GM19468 (cell line): ENCODE measurements around the gene PRIM2.
"Not testable (repeated sequence)": the region's sequence is repeated elsewhere in the genome, so short reads cannot be mapped to it uniquely, and the experiment has no call there.

Experiments used
- ATAC-seq: cut with Tn5 transposase; IDR thresholded peaks from one replicate; pipeline ENCODE4 v1.9.1; 2021; ENCODE audit warnings: mild to moderate bottlenecking, moderate library complexity, moderate number of reproducible peaks; ENCODE audit not compliant: unreplicated experiment; ENCODE audit errors: extremely low read depth

The PRIM2 gene

DNA sequence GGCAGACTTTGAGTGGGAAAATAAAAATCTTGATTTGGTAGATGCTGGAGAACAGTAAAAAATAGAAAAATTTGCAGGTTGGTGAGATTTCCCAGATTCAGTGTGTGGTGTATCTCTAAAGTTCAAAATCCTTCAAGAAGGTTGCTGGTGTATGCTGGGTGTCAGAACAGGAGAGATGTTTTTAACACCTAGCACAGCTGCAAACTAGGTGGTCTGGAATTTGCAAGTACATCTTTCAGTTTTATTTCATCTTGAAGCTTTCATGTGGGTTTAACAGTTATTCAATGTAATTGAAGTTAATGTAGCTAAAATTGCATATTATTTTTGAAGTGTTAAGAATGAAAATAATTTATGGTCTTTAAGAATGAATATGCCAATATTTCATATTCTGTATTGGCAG is 40.9 kb downstream of the PRIM2 start:
- not testable (repeated sequence) for ATAC-seq

DNA sequence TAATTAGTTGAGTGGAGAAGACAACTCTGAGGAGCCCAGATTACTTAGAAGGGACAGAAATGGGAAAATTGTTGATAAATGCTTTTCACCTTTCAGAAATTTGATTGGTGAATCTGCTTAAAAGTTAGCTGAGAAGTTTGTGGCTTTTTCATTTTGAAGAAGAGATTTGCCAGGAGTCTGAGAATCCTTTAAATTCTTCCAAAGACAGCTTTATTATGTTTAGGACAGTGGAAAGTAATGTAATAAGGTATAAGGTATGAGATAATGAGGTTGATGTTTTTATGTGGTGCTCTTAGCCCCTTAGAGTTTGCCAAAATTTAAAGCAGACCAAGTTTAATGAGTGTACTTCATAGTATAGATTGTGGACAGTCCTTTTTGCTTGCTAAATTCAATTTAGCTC is 42.3 kb downstream of the PRIM2 start:
- not testable (repeated sequence) for ATAC-seq

DNA sequence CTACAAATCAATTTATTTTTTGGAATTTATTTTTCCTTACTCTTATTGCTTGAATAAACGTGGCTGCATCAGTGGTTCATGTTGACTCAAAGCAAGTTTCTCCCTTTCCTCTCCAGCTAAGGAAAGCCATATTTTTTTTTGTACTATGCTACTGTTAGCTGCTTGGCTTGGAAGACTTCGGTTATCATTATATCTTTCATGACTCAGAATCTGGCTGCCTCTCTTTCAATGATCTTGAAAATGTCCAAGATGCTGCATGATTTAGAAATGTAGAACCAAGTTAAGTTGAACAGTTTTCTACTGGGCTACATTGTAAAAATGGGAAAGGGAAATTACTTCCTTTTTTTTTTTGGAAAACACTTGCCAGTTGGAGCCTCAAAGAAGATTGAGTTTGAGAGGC is 44.9 kb downstream of the PRIM2 start:
- not testable (repeated sequence) for ATAC-seq

DNA sequence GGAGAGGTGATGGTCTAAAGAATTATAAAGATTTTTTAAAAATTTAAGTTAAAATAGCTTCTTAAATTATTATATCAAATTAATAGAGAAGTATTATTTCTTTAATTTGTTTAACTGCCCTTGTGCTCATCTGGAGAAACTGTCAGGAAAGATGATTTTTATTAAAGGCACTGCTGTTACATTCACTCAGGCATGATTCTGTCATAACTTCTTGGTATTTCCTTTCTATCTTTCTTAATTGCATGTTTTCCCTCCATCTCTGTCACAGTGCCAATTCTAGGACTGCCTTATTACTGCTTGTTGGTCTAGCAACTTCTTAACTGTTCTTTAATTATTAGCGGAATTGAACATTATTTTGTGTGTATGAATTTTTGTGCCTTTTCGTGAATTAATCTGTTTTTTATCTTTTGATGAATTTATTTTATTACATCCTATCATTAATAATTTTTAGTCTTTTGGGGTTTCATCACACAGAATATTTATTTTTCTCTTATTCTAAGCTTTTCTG is 47.7 kb downstream of the PRIM2 start:
- not testable (repeated sequence) for ATAC-seq

DNA sequence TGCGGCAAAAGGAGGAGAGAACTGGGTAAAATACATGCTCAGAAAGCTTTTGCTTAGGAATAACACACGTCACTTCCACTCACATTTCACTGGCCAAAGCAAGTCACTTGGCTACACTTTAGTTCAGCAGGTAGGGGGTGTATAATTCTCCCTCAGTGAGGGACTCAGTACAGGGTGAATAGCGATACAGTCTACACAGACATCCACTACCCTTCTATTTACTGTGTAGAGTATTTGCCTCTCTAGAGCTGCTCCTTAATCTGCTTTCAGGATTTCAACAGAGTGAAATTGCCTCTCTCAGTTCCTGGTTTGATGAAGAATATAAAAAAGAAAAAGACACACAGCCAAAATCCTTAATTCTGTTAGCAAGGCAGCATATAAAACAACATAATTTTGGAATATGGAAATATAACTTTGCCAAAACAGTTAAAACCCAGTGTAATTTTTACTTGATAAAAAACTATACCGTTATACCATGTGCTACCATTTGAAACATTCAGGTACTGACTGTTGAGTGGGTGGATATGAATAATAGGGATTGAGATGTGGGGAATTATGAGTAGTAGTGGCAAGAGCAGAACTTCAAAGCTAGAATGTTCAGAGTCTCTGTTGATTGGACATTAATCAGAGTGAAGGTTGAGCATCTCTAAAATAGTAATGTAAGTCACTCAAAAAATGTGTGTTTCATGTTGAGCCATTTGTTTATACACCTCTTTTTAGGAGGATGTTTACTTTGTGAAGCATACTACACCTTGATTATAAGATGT is 51.7 kb downstream of the PRIM2 start:
- ATAC-seq: not testable (repeated sequence)

DNA sequence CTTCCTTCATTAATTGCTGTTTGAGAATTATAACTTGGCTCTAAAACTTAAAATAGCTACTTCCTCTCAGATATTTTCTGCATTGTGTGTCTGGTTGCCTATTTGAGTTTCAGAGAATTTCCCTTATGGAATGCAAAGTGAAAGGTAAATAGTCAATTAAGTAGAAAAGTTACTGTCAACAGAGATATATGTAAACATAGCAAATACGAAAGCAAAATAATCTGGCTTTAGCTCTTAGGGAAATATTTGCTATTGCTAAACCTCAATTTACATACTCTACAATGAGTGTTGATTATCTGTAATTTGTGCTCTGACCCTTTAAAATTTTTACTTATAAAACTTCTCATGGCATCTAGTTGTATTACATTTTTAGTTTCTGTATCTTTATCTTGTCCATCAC is 54.3 kb downstream of the PRIM2 start:
- not testable (repeated sequence) for ATAC-seq

DNA sequence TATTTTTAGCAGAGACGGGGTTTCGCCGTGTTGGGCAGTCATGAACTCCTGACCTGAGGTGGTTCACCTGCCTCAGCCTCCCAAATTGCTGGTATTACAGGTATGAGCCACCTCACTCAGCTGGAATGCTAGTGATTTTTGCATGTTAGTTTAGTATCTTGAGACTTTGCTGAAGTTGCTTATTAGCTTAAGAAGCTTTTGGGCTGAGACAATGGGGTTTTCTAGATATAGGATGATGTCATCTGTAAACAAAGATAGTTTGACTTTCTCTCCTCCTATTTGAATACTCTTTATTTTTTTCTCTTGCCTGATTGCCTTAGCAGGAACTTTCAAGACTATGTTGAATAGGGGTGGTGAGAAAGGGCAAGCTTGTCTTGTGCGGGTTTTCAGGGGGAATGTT is 57.3 kb downstream of the PRIM2 start:
- not testable (repeated sequence) for ATAC-seq

DNA sequence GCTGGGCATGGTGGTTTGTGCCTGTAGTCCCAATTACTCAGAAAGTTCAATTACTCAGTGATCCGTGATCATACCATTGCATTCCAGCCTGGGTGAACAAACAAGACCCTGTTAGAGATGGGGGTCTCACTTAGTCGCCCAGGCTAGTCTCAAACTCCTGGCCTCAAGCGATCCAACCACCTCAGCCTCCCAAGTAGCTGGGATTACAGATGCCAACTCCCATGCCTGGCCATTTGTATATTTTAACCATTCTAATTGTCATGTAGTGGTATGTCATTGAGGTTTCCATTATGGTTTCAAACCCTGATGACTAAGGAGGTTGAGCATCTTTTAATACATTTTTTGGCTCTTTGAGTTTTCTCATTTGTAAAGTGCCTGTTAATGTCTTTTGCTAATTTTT is 58.7 kb downstream of the PRIM2 start:
- ATAC-seq: not testable (repeated sequence)

DNA sequence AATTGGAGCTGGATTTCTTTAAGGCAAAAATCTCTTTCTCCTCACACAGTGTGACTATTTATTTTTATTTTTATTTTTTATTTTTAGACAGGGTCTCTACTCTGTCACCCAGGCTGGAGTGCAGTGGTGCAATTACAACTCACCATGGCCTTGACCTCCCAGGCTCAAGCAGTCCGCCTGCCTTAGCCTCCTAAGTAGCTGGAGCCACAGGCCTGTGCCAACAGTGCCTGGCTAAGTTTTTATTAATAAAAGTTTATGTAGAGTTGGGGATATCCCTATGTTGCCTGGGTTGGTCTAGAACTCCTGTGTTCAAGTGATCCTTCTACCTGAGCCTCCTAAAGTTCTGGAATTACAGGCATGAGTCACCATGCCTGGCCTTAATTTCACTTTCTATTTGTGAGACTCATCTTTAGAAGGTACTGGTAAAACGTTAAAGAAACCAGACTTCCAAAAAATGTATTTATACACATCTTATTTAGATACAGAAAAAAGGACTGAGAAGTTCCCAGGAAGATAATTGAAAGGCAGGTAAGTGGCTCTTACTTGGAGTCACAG is 71.7 kb downstream of the PRIM2 start:
- ATAC-seq: not testable (repeated sequence)

DNA sequence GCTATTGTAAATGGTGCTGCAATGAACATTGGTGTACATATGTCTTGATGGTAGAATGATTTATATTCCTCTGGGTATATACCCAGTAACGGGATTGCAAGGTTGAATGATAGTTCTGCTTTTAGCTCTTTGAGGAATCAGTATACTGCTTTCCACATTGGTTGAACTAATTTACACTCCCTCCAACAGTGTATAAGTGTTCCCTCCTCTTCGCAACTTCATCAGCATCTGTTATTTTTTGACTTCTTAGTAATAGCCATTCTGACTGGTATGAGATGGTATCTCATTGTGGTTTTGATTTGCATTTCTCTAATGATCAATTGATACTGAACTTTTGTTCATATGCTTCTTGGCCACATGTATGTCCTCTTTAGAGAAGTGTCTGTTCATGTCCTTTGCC is 73.4 kb downstream of the PRIM2 start:
- not testable (repeated sequence) for ATAC-seq

DNA sequence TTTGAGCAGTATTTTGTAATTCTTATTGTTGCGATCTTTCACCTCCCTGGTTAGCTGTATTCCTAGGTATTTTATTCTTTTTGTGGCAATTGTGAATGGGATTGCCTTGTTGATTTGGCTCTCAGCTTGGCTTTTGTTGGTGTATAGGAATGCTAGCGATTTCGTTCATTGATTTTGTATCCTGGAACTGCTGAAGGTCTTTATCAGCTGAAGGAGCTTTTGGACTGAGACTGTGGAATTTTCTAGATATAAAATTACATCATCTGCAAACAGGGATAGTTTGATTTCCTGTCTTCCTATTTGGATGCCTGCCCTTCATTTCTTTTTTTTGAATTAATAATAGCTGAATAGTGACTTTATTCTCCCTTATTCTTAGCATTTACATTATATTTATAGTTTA is 74.6 kb downstream of the PRIM2 start:
- not testable (repeated sequence) for ATAC-seq

DNA sequence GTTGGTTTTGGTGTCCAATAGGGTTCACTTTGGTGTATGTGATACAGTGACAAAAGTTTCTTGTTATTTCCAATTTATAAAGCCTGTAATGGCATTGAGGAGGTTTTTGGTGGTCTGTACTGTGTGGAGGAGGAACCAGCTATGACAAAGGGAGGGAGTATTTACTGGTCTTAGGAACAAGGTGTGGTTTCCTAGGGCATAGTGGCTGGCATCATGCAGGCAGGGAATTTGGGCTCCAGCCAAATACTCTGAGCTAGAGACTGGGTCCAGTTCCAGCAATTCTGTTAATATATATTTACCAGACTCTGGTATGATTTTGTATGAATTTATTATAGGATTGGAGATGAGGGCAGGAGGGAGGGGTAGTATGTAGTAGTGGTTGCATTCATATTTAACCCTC is 101.9 kb downstream of the PRIM2 start:
- ATAC-seq: not testable (repeated sequence)

DNA sequence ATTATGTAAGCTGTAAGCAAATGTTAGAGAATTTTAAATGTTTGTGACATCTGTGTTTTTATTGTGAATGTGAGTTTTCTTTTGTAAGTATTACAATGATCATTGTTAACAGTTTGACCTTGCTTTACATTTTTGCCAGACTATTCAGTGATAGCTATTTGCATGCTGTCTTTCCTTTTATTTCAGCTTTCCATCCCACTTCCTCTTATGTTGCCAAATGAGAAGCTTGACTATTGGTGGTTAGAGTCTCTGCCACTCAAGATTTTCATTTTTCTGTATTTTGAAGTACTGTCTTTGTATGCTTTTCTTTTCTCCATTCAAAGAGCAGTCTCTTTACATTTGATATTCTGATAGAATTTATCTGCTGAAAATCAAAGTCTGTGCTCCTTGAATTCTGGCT is 104.1 kb downstream of the PRIM2 start:
- no peak for ATAC-seq

DNA sequence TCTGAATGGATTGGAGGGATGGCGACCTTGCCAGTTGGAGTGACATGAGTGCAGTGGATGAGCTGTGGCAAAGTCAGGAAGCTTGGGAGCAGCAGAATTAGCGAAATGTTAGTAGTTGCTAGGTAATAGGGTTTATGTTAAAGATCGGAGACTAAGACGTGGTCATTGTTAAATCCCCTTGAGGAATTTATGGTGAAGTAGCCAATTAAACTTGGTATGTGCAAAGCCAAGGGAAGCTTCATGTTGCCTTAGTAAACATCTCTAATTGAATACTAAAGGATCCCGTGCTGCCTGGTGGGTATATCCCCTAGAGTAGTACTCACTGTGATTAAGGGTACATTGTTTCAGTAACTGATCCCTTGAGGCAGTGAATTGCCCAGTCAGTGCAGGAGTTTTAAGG is 106.0 kb downstream of the PRIM2 start:
- ATAC-seq: no peak

DNA sequence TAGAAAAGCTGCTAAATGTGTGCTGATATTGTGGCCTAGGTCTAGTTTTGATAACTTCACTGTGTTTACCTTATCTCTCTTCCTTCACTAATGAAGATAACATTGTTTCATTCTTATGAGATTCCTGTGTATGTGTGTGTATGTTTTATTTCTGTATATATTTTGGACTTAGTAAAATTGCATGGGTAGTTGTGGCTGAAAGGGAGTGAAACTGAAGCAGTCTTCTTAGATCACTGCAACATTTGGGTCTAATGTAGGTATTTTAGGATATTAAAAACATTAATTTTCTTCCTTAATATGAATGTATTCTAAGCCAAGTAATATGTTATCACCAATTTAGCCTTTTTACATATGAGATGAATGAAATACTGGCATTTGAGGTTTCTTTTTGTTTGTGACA is 114.3 kb downstream of the PRIM2 start:
- ATAC-seq: not testable (repeated sequence)

DNA sequence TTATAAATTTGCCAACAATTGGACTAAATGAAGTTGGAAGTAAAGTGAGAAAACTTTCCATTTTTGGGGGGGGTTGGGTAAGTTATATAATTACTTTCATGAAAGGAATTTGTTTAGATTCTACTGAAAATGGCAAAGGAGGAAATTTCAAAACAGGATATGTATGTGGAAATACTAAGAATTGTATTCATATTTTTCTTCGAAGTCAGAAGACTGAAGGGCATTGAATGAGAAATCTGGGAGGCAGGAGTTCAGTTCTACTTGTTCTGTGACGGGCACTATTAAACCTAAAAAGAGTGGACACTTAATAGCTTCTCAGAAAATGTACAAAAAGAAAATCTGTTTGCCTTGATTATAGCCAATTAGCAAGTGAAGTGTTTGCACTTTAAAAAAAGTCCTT is 114.7 kb downstream of the PRIM2 start:
- ATAC-seq: no peak

DNA sequence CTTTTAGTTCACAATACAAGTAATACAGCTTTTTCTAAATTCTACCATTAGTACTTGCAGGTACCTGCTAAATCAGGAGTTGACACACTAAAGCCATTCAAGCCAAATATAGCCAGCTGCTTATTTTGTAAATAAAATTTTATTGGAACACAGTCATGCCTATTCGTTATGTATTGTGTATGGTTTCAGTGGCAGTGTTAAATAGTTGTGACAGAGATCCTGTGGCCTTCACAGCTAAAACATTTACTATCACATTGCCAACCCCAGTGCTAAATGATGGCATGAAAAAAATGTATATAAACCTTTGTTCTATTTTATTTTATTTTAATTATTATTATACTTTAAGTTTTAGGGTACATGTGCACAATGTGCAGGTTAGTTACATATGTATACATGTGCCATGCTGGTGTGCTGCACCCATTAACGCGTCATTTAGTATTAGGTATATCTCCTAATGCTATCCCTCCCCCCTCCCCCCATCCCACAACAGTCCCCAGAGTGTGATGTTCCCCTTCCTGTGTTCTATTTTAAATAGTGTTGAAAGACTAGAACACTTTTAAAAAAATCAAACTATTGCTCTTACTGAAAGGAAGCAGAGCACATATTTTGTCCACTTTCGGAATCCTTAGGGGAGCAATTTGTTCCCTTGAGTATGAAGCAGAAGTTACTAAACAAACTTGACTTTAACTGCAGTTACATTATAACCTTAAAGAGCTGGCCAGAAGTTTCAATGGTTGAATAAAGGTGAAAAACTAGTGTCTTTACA is 115.7 kb downstream of the PRIM2 start:
- ATAC-seq: no peak

DNA sequence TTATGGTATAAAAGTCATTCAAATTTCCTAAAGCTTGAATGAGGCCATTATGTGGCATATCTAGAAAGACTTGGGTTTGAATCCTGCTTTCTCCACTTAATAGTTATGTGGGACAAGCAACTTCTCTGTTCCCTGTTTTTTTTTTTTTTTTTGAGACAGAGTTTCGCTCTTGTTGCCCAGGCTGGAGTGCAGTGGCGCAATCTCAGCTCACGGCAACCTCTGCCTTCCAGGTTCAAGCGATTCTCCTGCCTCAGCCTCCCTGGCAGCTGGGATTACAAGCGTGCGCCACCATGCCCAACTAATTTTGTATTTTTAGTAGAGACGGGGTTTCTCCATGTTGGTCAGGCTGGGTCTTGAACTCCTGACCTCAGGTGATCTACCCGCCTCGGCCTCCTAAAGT is 116.4 kb downstream of the PRIM2 start:
- not testable (repeated sequence) for ATAC-seq

DNA sequence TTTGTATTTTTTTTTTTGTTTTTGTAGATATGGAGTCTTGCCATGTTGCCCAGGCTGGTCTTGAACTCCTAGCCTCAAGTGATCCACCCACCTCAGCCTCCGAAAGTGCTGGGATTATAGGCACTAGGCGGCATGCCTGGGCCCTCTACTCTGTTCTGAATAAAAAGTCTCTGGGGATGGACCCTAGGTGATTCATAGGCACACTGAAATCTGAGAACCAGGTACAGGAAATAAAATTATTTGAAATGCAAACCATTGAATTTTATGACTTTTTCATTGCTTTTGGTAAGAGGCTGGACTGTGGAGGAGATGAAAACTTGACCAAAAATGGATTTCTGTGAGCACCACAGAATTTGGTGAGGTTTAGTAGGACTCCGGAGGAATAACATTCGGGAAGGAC is 117.5 kb downstream of the PRIM2 start:
- no peak for ATAC-seq

DNA sequence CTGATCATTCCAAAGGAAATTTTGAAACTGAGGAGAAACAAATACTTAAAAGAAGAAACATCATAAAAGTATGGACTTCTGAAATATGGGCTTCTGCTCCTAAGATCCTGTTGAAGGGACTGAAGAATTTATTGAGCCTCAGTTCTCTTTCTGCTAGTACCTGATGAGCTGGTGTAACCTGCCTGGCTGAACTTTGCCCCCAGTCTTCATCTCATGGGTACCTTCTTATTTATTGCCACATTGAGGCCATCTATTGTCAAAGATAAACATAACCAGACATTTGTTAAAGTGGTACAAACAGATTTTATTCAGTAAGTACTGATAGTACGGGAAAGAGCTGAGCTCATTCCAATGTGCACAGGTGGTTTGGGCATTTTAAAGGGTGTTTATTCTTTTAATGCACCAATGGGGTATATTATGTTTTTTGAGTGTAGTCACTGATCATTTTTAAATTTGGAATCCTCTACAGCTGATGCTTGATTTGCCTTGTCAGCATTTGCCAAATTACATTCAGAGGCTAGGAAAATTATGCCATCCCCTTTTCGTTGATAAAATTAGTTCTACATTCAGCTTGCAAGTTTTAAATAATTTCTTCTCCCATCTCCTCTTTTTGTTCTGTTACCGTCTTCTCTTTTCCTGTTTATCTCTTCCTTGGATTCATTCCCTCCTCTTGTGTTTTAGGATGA is 118.2 kb downstream of the PRIM2 start:
- ATAC-seq: no peak
